M059J (cell line): ENCODE results near the gene SYNCRIP. TPM values are rescaled to one million over a fixed set of nuclear protein-coding genes. Genes with fewer than 3 reads are reported as not detected.
A peak's percentile ranks its signal among the peaks of the same experiment; 100 is the strongest.
"Not testable (repeated sequence)": the region's sequence is repeated elsewhere in the genome, so short reads cannot be mapped to it uniquely, and the experiment has no call there.

Experiments used
- DNase-seq: peaks from one replicate; pipeline ENCODE4 v3.0.0-alpha.2; 2012; ENCODE audit warnings: low read depth
- total RNA-seq: library from RNA; depleted of rRNA; stranded (reverse); fragments of >200 nt; shearing (Covaris generic); gene quantifications from 2 replicates; pipeline ENCODE4 v1.2.3, GENCODE V29; 2014; rRNA removed

Gene SYNCRIP
- total RNA-seq, 1 experiment from 2014 or later, result 107 TPM

- DNase-seq, result peak; percentile 65
These were observed 48.3 kb downstream of the SYNCRIP start for GRCh38 chr6:85594197-85594930.

DNA sequence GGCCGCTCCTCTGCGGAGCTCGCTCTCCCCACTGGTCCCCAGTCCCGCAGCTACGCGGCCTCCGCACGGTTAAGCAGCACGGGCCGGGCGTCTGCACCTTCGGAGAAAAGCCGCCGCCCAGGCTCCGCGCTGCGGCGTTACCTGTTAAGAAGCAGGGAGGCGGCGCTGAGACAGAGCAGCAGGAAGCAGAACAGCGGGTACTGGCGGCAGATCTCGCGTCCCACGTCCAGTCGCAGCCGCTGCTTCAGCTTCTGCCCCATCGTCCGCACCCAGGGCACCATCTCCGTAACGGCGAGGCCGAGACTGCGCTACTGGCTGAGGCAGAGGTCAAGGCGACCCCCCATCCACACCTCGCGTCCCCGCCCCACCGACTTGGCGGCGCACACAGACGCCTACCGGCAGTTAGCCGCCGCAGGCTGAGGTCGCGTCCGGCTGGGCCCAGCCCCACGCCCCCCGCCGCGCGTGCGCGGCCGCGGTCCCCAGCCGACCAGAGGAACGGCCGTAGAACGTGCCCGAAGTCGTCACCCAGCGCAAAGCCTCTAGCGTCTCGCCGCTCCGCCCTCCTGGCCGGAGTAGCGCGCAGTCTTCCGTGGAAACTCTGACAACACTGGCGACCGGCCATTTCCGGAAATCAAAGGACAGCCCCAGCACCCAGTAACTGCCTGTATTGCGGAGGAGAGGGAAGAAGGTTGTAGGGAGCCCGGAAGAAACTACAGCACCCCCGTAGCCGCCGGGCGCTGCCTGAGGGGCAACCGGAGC is 49.1 kb downstream of the SYNCRIP start, which contains the start of gene SNX14:
SNX14 (minus strand) TSS at position 421 of the 759 bp plus-strand sequence; CDS start at position 281, 140 bp downstream.
- DNase-seq, result peak; percentile 99

- no peak for DNase-seq
These were observed 50.7 kb downstream of the SYNCRIP start for GRCh38 chr6:85592033-85592432.

DNA sequence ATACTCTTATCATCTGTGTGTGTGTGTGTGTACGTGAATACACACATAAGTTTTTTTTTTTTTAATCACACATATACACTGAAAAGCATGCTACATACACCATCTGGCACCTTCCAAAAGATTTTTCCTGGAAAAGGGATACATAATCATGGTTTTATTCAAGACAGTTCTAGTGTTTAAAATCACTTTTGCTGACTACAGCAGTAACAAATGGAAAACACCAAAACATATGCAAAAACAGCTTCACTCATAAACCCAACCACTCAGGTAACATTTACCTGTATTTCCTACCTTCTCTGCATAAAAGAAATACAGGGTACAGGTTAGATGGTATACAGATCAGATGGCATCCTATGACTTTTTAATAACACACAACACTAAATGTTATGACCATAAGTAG is 51.5 kb downstream of the SYNCRIP start:
- DNase-seq, result no peak

DNA sequence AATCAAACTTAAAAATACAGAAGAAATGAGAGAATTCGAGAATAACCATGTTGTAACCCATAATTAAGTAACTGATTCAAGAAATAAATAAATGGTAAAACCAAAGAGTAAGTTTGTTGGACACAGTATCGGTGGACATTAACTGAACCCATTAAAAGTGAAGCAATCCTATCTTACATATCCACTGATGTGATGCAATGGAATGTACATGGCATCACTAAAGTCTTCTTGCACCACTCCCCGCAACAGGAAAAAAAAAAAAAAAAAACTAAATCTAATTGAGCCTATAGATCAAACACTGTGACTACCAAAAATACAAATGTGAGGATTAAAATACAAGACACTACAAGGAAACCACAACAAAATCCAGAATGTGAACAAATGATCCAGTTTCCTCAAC is 56.9 kb downstream of the SYNCRIP start:
- DNase-seq, result no peak

GRCh38 chr6:85582832-85583231 is 59.9 kb downstream of the SYNCRIP start:
- not testable (repeated sequence) for DNase-seq

DNA sequence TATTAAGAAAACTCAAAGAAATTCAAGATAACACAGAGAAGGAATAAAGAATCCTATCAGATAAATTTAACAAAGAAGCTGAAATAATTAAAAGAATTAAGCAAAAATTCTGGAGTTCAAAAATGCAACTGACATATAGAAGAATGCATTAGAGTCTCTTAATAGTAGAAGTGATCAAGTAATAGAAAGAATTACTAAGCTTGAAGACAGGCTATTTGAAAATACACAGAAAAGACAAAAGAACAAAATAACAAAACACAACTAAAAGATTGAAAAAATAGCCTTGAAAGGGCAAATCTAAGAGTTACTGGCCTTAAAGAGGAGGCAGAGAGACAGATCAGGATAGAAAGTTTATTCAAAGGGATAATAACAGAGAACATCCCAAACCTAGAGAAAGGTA is 61.1 kb downstream of the SYNCRIP start:
- no peak for DNase-seq

- DNase-seq, result peak; percentile 90
These were observed 61.8 kb downstream of the SYNCRIP start for GRCh38 chr6:85580878-85581267.

GRCh38 chr6:85580118-85580877 is 62.4 kb downstream of the SYNCRIP start:
- peak; percentile 76 for DNase-seq

GRCh38 chr6:85579581-85579980 is 63.1 kb downstream of the SYNCRIP start:
- DNase-seq, result no peak

GRCh38 chr6:85576476-85576875 is 66.2 kb downstream of the SYNCRIP start:
- no peak for DNase-seq

GRCh38 chr6:85574932-85575598 is 67.6 kb downstream of the SYNCRIP start:
- peak; percentile 59 for DNase-seq

DNA sequence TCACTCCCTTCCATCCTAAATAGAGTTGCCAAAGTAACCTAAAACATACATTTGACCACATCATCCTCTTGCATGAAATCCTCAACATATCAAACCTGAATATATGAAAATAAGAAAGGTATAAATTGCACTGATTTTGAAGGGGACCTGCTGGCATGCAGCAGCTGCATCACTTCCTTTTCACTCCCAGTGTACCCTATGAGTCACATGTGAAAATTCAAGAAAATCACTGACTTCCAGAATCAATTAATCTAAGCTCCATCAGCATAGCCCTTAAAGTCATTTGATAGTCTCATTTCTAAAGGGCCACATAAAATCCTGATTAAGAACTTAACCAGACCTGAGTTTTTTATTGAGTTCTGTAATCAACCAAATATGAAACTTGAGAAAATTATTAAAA is 73.4 kb downstream of the SYNCRIP start:
- DNase-seq, result peak; percentile 33

GRCh38 chr6:85568411-85568810 is 74.3 kb downstream of the SYNCRIP start:
- no peak for DNase-seq

- no peak for DNase-seq
These were observed 77.0 kb downstream of the SYNCRIP start for GRCh38 chr6:85565736-85566135.

- not testable (repeated sequence) for DNase-seq
These were observed 78.5 kb downstream of the SYNCRIP start for GRCh38 chr6:85564223-85564622.

Other genes with a start within 250 kb of the SYNCRIP start
- gene NT5E, start 192.8 kb downstream of the SYNCRIP start, total RNA-seq, result 171 and 207 TPM in 2 replicates
- gene SNX14, start 49.0 kb downstream of the SYNCRIP start, total RNA-seq, result 151 and 175 TPM in 2 replicates